Measurements from ENCODE around the gene NOL11. TPM values are rescaled to one million over a fixed set of nuclear protein-coding genes. Genes with fewer than 3 reads are reported as not detected.

The NOL11 gene
- total and polyA plus RNA-seq, 2 of the 8 experiments (the other 6 are each of a cell fraction or from before 2014, with no cell fraction given) = 58.0 to 97.2 TPM

GRCh38 chr17:67730731-67731130 is 13.0 kb downstream of the NOL11 start:
- Histone ChIP-seq H3K27ac (ENCODE audit: low read depth, low read length) (no peak overlapping the region), H2BK5ac (ENCODE audit: low read depth, low read length) (no peak overlapping the region), H3K56ac (replicated peaks; ENCODE audit: insufficient read length, low read depth, low read length) (no peak overlapping the region), H3K9me3 (ENCODE audit: insufficient read depth in 2 of 2, low read depth in 1 of 2, low read length in 1 of 2) (peaks cover 0 to 3% of the 10 kb centered on the region in 2 experiments; a peak in 1 of 4 replicates), H2BK12ac (ENCODE audit: low read depth, low read length) (no peak overlapping the region), H3K27me3 (replicated peaks in 1 of 4; ENCODE audit: control insufficient read depth in 3 of 4, extremely low read depth in 1 of 4, insufficient read depth in 3 of 4, low read length in 3 of 4) (no peaks in the 10 kb centered on the region), H3K36me3 (ENCODE audit: control insufficient read depth in 2 of 4, insufficient read depth in 4 of 4, low read length in 3 of 4) (peaks cover 15 to 82% (median 40%) of the 10 kb centered on the region in 4 experiments; a peak in 7 of 8 replicates), H2BK20ac (ENCODE audit: low read length) (no peak overlapping the region), H3K4me1 (replicated peaks in 1 of 4; ENCODE audit: control insufficient read depth in 3 of 4, insufficient read depth in 4 of 4, low read length in 3 of 4) (peaks cover 2 to 10% (median 3%) of the 10 kb centered on the region in 4 experiments; a peak in 4 of 7 replicates), H3K14ac (ENCODE audit: insufficient read length) (no peak overlapping the region), H4K8ac (ENCODE audit: extremely low read depth, insufficient read depth, low read length) (no peak overlapping the region), H4K91ac (replicated peaks; ENCODE audit: insufficient read length, low read length) (no peak overlapping the region), H3K79me2 (ENCODE audit: control insufficient read depth in 1 of 2, insufficient read depth in 2 of 2, low read length in 2 of 2) (peaks cover 0 to 13% of the 10 kb centered on the region in 2 experiments; a peak in 2 of 4 replicates), H2AFZ (ENCODE audit: low read length) (no peak overlapping the region), H3K18ac (ENCODE audit: extremely low read depth, low read length) (no peak overlapping the region), H3K4me3 (ENCODE audit: extremely low read depth in 1 of 4, insufficient read depth in 2 of 4, low read depth in 3 of 4, low read length in 4 of 4) (no peak overlapping the region), H3K9ac (replicated peaks in 1 of 4; ENCODE audit: extremely low read depth in 1 of 4, low read depth in 3 of 4, low read length in 3 of 4) (no peak overlapping the region), H2BK15ac (ENCODE audit: low read length) (no peak overlapping the region), H3K23ac (ENCODE audit: insufficient read length) (no peak overlapping the region), H4K20me1 (replicated peaks in 1 of 2; ENCODE audit: control insufficient read depth in 1 of 2, insufficient read depth in 2 of 2, low read length in 2 of 2) (no peaks in the 10 kb centered on the region), H4K5ac (ENCODE audit: insufficient read length, low read depth, low read length) (no peak overlapping the region), H3K4me2 (ENCODE audit: insufficient read depth in 1 of 2, low read depth in 2 of 2, low read length in 2 of 2) (no peak overlapping the region), H3K79me1 (ENCODE audit: low read depth, low read length) (no peaks in the 10 kb centered on the region; the same call in 1 of the 2 replicates), H3K4ac (replicated peaks; ENCODE audit: insufficient read length, low read depth, low read length) (no peak overlapping the region), H3K23me2 (ENCODE audit: low read depth, low read length) (no peaks in the 10 kb centered on the region), H2AK5ac (ENCODE audit: low read depth, low read length) (no peak overlapping the region), H2BK120ac (replicated peaks; ENCODE audit: low read depth, low read length) (no peak overlapping the region)
- ChIA-PET POLR2A (ENCODE audit: partially characterized antibody) (interaction anchor here (1.6 kb wide), 1 partner anchor 12 kb away, joined by 5 read pairs; no protein-coding TSS in a partner anchor), CTCF (ENCODE audit: partially characterized antibody) (interaction anchor here (1.0 kb wide), 1 partner anchor 8 kb away, joined by 3 read pairs; no protein-coding TSS in a partner anchor)
- FAIRE-seq (no peak), DNase-seq (ENCODE audit: low read depth in 1 of 2, low spot score in 2 of 2) (no peak)
- 80% methylated on average over 7 of the region's 7 CpGs; no CpG with 5 or more reads in 1 of the 2 experiments for WGBS, 2 experiments (ENCODE audit: extremely low coverage in 1 of 2, insufficient coverage in 1 of 2, insufficient read length in 1 of 2, insufficient replicate concordance in 2 of 2, low coverage in 1 of 2, low lambda C conversion rate in 2 of 2, missing lambda C conversion rate in 1 of 2)
- TF ChIP-seq CTBP2 (IDR thresholded peaks at IDR 0.05; ENCODE audit: borderline replicate concordance, insufficient read depth, insufficient read length, low read length) = no peak
- TF ChIP-seq, protein P1, sequence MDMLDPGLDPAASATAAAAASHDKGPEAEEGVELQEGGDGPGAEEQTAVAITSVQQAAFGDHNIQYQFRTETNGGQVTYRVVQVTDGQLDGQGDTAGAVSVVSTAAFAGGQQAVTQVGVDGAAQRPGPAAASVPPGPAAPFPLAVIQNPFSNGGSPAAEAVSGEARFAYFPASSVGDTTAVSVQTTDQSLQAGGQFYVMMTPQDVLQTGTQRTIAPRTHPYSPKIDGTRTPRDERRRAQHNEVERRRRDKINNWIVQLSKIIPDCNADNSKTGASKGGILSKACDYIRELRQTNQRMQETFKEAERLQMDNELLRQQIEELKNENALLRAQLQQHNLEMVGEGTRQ (IDR thresholded peaks at IDR 0.05; ENCODE audit: low read length) = no peak
- no peak for TF ChIP-seq SP2 (IDR thresholded peaks at IDR 0.05; ENCODE audit: low read length)
- no peak for TF ChIP-seq TAF7 (optimal IDR thresholded peaks at IDR 0.05; ENCODE audit: borderline replicate concordance, low read depth, low read length)
- TF ChIP-seq, protein P2, sequence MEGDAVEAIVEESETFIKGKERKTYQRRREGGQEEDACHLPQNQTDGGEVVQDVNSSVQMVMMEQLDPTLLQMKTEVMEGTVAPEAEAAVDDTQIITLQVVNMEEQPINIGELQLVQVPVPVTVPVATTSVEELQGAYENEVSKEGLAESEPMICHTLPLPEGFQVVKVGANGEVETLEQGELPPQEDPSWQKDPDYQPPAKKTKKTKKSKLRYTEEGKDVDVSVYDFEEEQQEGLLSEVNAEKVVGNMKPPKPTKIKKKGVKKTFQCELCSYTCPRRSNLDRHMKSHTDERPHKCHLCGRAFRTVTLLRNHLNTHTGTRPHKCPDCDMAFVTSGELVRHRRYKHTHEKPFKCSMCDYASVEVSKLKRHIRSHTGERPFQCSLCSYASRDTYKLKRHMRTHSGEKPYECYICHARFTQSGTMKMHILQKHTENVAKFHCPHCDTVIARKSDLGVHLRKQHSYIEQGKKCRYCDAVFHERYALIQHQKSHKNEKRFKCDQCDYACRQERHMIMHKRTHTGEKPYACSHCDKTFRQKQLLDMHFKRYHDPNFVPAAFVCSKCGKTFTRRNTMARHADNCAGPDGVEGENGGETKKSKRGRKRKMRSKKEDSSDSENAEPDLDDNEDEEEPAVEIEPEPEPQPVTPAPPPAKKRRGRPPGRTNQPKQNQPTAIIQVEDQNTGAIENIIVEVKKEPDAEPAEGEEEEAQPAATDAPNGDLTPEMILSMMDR (IDR thresholded peaks at IDR 0.05; ENCODE audit: control extremely low read depth in 1 of 3, insufficient read depth in 1 of 3, low read depth in 1 of 3, low read length in 3 of 3) = no peak
- TF ChIP-seq E2F6 (IDR thresholded peaks at IDR 0.05) = no peak
- no peak for TF ChIP-seq EZH2 (IDR thresholded peaks at IDR 0.05; ENCODE audit: low read depth, low read length, severe bottlenecking)
- TF ChIP-seq POU5F1 (IDR thresholded peaks at IDR 0.05; ENCODE audit: low read depth, low read length) = no peak
